Uterus (tissue), 4 donors: ENCODE results near the gene RASA2. TPM values are rescaled to one million over a fixed set of nuclear protein-coding genes. Genes with fewer than 3 reads are reported as not detected.

Source experiments
- DNase-seq, 2 donors: peaks; one replicate each; pipeline ENCODE4 v3.0.0-alpha.2; 2019 to 2020
- H3K27ac ChIP-seq, 2 donors: fragments of 200-600 bp; sonication (generic); 1 replicate in 1 of 2; 2 replicates in 1 of 2; pipeline ENCODE4 v1.5.1; 2016 to 2018
- H3K27me3 ChIP-seq, 2 donors: fragments of 200-600 bp; sonication (generic); one replicate each; pipeline ENCODE4 v1.5.1; 2018 to 2019; ENCODE audit warnings: control low read depth in 1 of 2
- H3K36me3 ChIP-seq, 2 donors: fragments of 200-600 bp; sonication (generic); one replicate each; pipeline ENCODE4 v1.5.1; 2019; ENCODE audit warnings: control low read depth in 1 of 2
- H3K4me1 ChIP-seq, 2 donors: fragments of 200-600 bp; sonication (generic); one replicate each; pipeline ENCODE4 v1.5.1; 2018 to 2019; ENCODE audit warnings: control low read depth in 1 of 2
- H3K4me3 ChIP-seq, 2 donors: fragments of 200-600 bp; sonication (generic); 1 replicate in 1 of 2; 2 replicates in 1 of 2; pipeline ENCODE4 v1.5.1; 2018 to 2019; ENCODE audit warnings: mild to moderate bottlenecking in 1 of 2
- H3K9me3 ChIP-seq, 2 donors: fragments of 200-600 bp; sonication (generic); one replicate each; pipeline ENCODE4 v1.5.1; 2019; ENCODE audit warnings: control low read depth in 1 of 2
- CTCF ChIP-seq, 4 experiments: fragments of 200-600 bp in 2 of 4; fragments of 450-650 bp in 2 of 4; sonication (generic) in 2 of 4; IDR thresholded peaks; one replicate each; pipeline ENCODE4 v1.5.1; 2016 to 2019; ENCODE audit warnings: antibody characterized with exemption in 4 of 4, mild to moderate bottlenecking in 2 of 4, moderate library complexity in 1 of 4
- POLR2A ChIP-seq, 2 donors: fragments of 450-650 bp; IDR thresholded peaks; one replicate each; pipeline ENCODE4 v1.6.1; 2016; ENCODE audit warnings: antibody characterized with exemption in 2 of 2, mild to moderate bottlenecking in 1 of 2, moderate library complexity in 1 of 2
- intact Hi-C: fragments of 100-400 bp; cut with DNase I; formaldehyde crosslinking; loops from one replicate; pipeline ENCODE4 v1.15.1; 2023; ENCODE audit warnings: low total_unique reads
- total RNA-seq, 4 donors: library from RNA; depleted of rRNA in 3 of 4; stranded (reverse); fragments of >200 nt in 3 of 4; gene quantifications; one replicate each; pipeline versions ENCODE4 v1.1.0 to v1.2.4, GENCODE V29; 2014 to 2023
- donor health status: DM: yes; HTN: yes; CAD: no.

Gene RASA2
- total RNA-seq, 4 donors from 2014 or later, result 11.3 to 49.4 (median 38.7) TPM

DNA sequence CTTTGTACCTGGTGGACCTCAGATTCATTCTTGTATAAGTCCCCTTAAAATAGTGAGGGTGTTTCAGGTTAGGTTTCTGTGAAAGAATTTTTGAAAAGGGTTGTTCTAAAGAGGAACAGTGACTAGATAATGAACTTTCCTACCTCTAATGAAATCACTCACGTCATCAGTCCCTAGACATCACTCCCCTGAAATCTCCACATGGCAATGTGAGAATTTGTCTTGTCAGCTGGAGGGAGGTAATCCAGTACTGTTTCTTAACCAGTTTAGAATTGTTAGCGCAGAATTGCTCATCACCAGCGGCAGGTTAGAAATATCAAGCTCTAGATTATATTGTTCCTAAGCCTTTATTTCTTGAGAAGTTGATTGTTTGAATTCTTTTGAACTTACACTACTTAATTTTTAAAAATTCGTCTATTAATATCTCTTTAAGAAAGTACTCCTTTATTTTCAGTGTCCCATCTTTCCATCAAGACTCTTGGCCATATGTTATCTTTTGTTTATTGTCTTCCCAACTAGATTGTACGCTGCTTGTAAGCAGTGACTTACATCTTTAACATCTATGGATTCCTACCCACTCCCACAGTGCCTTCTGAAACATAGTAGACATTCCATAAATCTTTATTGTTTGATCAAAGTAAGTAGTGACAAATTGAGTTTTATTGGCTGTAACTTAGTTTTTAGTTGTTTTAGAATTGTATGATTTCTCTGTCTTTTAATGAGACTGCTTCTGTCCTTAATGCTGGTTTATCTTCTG, 52.8 kb downstream of the RASA2 start:
- H3K27ac ChIP-seq, result no peak overlapping the region
- H3K4me1 ChIP-seq, result peaks cover 0 to 7% of the 10 kb centered on the region in 2 donors
- H3K36me3 ChIP-seq, result no peaks in the 10 kb centered on the region
- no peak overlapping the region for H3K4me3 ChIP-seq
- TF ChIP-seq CTCF (IDR thresholded peaks at IDR 0.05), result no peak
- no peak for TF ChIP-seq POLR2A (IDR thresholded peaks at IDR 0.05)
- intact Hi-C loops, result no loop called here
- H3K27me3 ChIP-seq, result no peaks in the 10 kb centered on the region
- DNase-seq, result no peak
- peaks cover 0 to 4% of the 10 kb centered on the region in 2 donors for H3K9me3 ChIP-seq

DNA sequence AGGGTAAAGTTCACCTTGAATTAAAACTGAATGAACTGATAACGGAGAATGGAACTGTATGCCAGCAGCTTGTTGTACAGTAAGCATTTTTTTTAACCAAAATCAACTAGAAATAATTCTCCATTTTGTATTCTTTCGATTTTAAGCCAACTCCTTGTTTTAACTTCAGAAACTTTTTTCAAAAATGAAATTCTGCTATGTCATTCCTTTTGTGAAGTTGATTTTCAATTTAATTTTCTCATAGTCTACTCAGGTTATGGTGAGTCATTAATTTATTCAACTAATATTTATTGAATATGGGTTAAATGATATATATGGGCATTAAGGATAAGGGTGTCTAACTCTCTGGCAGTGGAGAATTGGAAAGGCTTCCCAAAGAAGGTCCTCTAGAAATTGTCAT, 53.7 kb downstream of the RASA2 start:
- intact Hi-C loops, result no loop called here
- peaks cover 0 to 4% of the 10 kb centered on the region in 2 donors for H3K9me3 ChIP-seq
- no peak for DNase-seq
- H3K36me3 ChIP-seq, result no peaks in the 10 kb centered on the region
- H3K27me3 ChIP-seq, result no peaks in the 10 kb centered on the region
- peaks cover 0 to 7% of the 10 kb centered on the region in 2 donors for H3K4me1 ChIP-seq
- no peak for TF ChIP-seq POLR2A (IDR thresholded peaks at IDR 0.05)
- no peak for TF ChIP-seq CTCF (IDR thresholded peaks at IDR 0.05)
- no peak overlapping the region for H3K27ac ChIP-seq
- H3K4me3 ChIP-seq, result no peak overlapping the region

- no peak for DNase-seq
- Histone ChIP-seq H3K4me3 (no peak overlapping the region), H3K9me3 (peaks cover 0 to 4% of the 10 kb centered on the region in 2 donors), H3K27me3 (no peaks in the 10 kb centered on the region), H3K4me1 (peaks cover 0 to 7% of the 10 kb centered on the region in 2 donors), H3K36me3 (no peaks in the 10 kb centered on the region), H3K27ac (no peak overlapping the region)
- no peak for TF ChIP-seq CTCF (IDR thresholded peaks at IDR 0.05)
- no peak for TF ChIP-seq POLR2A (IDR thresholded peaks at IDR 0.05)
- intact Hi-C loops, result no loop called here
These were observed 55.6 kb downstream of the RASA2 start for GRCh38 chr3:141542202-141542969.

- no peaks in the 10 kb centered on the region for H3K27me3 ChIP-seq
- no peaks in the 10 kb centered on the region for H3K36me3 ChIP-seq
- intact Hi-C loops, result no loop called here
These were observed 56.2 kb downstream of the RASA2 start for GRCh38 chr3:141542989-141543388.

More at GRCh38 chr3:141542989-141543388, 56.2 kb downstream of the RASA2 start:
- H3K9me3 ChIP-seq, result peaks cover 0 to 4% of the 10 kb centered on the region in 2 donors
- H3K4me3 ChIP-seq, result no peak overlapping the region
- no peak for DNase-seq
- peaks cover 0 to 7% of the 10 kb centered on the region in 2 donors for H3K4me1 ChIP-seq
- no peak overlapping the region for H3K27ac ChIP-seq
- TF ChIP-seq CTCF (IDR thresholded peaks at IDR 0.05), result no peak
- TF ChIP-seq POLR2A (IDR thresholded peaks at IDR 0.05), result no peak
